GM18951 (cell line): Measurements from ENCODE around the gene DCAF8.

Experiments used
- POLR2A ChIP-seq: IDR thresholded peaks from 4 replicates; pipeline ENCODE4 v1.6.1; 2011; ENCODE audit warnings: mild to moderate bottlenecking; ENCODE audit not compliant: insufficient read length, insufficient read depth; ENCODE audit errors: extremely low read depth
- in situ Hi-C: fragments of 300-500 bp; cut with MboI; formaldehyde crosslinking; loops from one replicate; pipeline ENCODE4 v1.12.0; 2022; ENCODE audit warnings: low sequenced_read_pairs, mixed read lengths, inconsistent platforms; ENCODE audit not compliant: unreplicated experiment

DCAF8 gene

GRCh38 chr1:160177667-160178066 lies 84.7 kb downstream of the DCAF8 start:
- in situ Hi-C loops: no loop called here
- TF ChIP-seq POLR2A: no peak

- in situ Hi-C loops: no loop called here
- no peak for TF ChIP-seq POLR2A
These were observed 85.1 kb downstream of the DCAF8 start for GRCh38 chr1:160177231-160177630.

GRCh38 chr1:160171980-160172379 lies 90.4 kb downstream of the DCAF8 start:
- in situ Hi-C loops: no loop called here
- TF ChIP-seq POLR2A: no peak

- in situ Hi-C loops: no loop called here
- TF ChIP-seq POLR2A: no peak
These were observed 91.0 kb downstream of the DCAF8 start for GRCh38 chr1:160171354-160171753.

GRCh38 chr1:160169553-160170399 lies 92.6 kb downstream of the DCAF8 start:
- in situ Hi-C loops: no loop called here
- TF ChIP-seq POLR2A: no peak

- in situ Hi-C loops: no loop called here
- no peak for TF ChIP-seq POLR2A
These were observed 93.6 kb downstream of the DCAF8 start for GRCh38 chr1:160168609-160169369.

GRCh38 chr1:160168016-160168415 lies 94.3 kb downstream of the DCAF8 start:
- TF ChIP-seq POLR2A: no peak
- in situ Hi-C loops: no loop called here

- in situ Hi-C loops: no loop called here
- TF ChIP-seq POLR2A: no peak
These were observed 94.8 kb downstream of the DCAF8 start for GRCh38 chr1:160167580-160167979.

- in situ Hi-C loops: no loop called here
- TF ChIP-seq POLR2A: no peak
These were observed 95.3 kb downstream of the DCAF8 start for GRCh38 chr1:160167056-160167455.

GRCh38 chr1:160166166-160166868 lies 96.0 kb downstream of the DCAF8 start:
- in situ Hi-C loops: no loop called here
- no peak for TF ChIP-seq POLR2A
